CD4-positive, alpha-beta T cell treated with Interleukin-6 for 4 hours (primary cell): ENCODE data around the gene DPP10.

Experiments
- DNase-seq: peaks from one replicate; pipeline ENCODE4 v3.0.0-alpha.2; 2020; ENCODE audit warnings: mixed read lengths

The DPP10 gene

GRCh38 chr2:115825912-115826311, 1383.5 kb downstream of the DPP10 start:
- no peak for DNase-seq

- DNase-seq: no peak
Measured at GRCh38 chr2:115833196-115833595, 1390.8 kb downstream of the DPP10 start.

- DNase-seq: no peak
Measured at GRCh38 chr2:115838539-115838938, 1396.1 kb downstream of the DPP10 start.

- no peak for DNase-seq
Measured at GRCh38 chr2:115842306-115842705, 1399.9 kb downstream of the DPP10 start.

- no peak for DNase-seq
Measured at GRCh38 chr2:115848192-115848591, 1405.8 kb downstream of the DPP10 start.

GRCh38 chr2:115867024-115867423, 1424.6 kb downstream of the DPP10 start:
- DNase-seq: no peak

- no peak for DNase-seq
Measured at GRCh38 chr2:115874427-115874826, 1432.0 kb downstream of the DPP10 start.

GRCh38 chr2:115880558-115880957, 1438.1 kb downstream of the DPP10 start:
- no peak for DNase-seq

- no peak for DNase-seq
Measured at GRCh38 chr2:115887209-115887776, 1444.9 kb downstream of the DPP10 start.
